GM12875 (cell line): ENCODE measurements around the gene CARMIL1.

Source experiments
- H3K4me3 ChIP-seq: one replicate; pipeline ENCODE4 v1.5.1; 2011; ENCODE audit warnings: low read depth, low read length, control low read depth
- CTCF ChIP-seq: IDR thresholded peaks from 2 replicates; pipeline ENCODE4 v1.5.1; 2011; ENCODE audit warnings: low read depth, mild to moderate bottlenecking, control low read depth, inconsistent platforms, low read length, moderate library complexity, borderline replicate concordance; ENCODE audit not compliant: insufficient read depth

CARMIL1 gene

GRCh38 chr6:25485821-25486534 is 206.8 kb downstream of the CARMIL1 start:
- no peak for TF ChIP-seq CTCF
- H3K4me3 ChIP-seq, result no peak overlapping the region

- no peak for TF ChIP-seq CTCF
- no peak overlapping the region for H3K4me3 ChIP-seq
Measured at GRCh38 chr6:25486550-25486949, 207.4 kb downstream of the CARMIL1 start.

GRCh38 chr6:25487012-25487411 is 207.8 kb downstream of the CARMIL1 start:
- no peak overlapping the region for H3K4me3 ChIP-seq
- no peak for TF ChIP-seq CTCF

GRCh38 chr6:25488156-25488555 is 209.0 kb downstream of the CARMIL1 start:
- TF ChIP-seq CTCF, result no peak
- H3K4me3 ChIP-seq, result no peak overlapping the region

GRCh38 chr6:25489399-25489798 is 210.2 kb downstream of the CARMIL1 start:
- H3K4me3 ChIP-seq, result no peak overlapping the region
- no peak for TF ChIP-seq CTCF

GRCh38 chr6:25490018-25490801 is 211.0 kb downstream of the CARMIL1 start:
- peak; percentile 78 for TF ChIP-seq CTCF

GRCh38 chr6:25492951-25493350 is 213.8 kb downstream of the CARMIL1 start:
- no peak overlapping the region for H3K4me3 ChIP-seq
- no peak for TF ChIP-seq CTCF

More at GRCh38 chr6:25490018-25490801, 211.0 kb downstream of the CARMIL1 start:
- H3K4me3 ChIP-seq, result no peak overlapping the region
